H9 (cell line): Measurements from ENCODE around the gene SRL. TPM values are rescaled to one million over a fixed set of nuclear protein-coding genes. Genes with fewer than 3 reads are reported as not detected.

ENCODE experiments used
- DNase-seq: peaks from one replicate; pipeline ENCODE4 v3.0.0-alpha.2; 2017
- H2AFZ ChIP-seq: one replicate; pipeline ENCODE4 v1.6.1; 2013; ENCODE audit warnings: mild to moderate bottlenecking, low read length, control low read depth, moderate library complexity
- H2AK5ac ChIP-seq: 2 replicates; pipeline ENCODE4 v1.6.1; 2013; ENCODE audit warnings: low read length, control low read depth, mixed read lengths; ENCODE audit not compliant: insufficient read length
- H2BK120ac ChIP-seq: one replicate; pipeline ENCODE4 v1.6.1; 2013; ENCODE audit warnings: low read depth, mild to moderate bottlenecking, low read length, control low read depth, inconsistent platforms; ENCODE audit not compliant: poor library complexity, severe bottlenecking
- H2BK12ac ChIP-seq: 2 replicates; pipeline ENCODE4 v1.6.1; 2013; ENCODE audit warnings: low read length, control low read depth, mixed read lengths, low read depth; ENCODE audit not compliant: insufficient read length
- H2BK15ac ChIP-seq: 2 replicates; pipeline ENCODE4 v1.6.1; 2013; ENCODE audit warnings: low read depth, low read length, control low read depth
- H2BK20ac ChIP-seq: one replicate; pipeline ENCODE4 v1.6.1; 2013; ENCODE audit warnings: low read depth, mild to moderate bottlenecking, low read length, control low read depth, inconsistent platforms; ENCODE audit not compliant: poor library complexity, severe bottlenecking
- H2BK5ac ChIP-seq: 2 replicates; pipeline ENCODE4 v1.6.1; 2013; ENCODE audit warnings: low read length, control low read depth, mixed read lengths; ENCODE audit not compliant: insufficient read length
- H3K14ac ChIP-seq: 2 replicates; pipeline ENCODE4 v1.6.1; 2013; ENCODE audit warnings: low read length, control low read depth; ENCODE audit not compliant: insufficient read depth
- H3K18ac ChIP-seq: 2 replicates; pipeline ENCODE4 v1.6.1; 2013; ENCODE audit warnings: low read depth, mild to moderate bottlenecking, mixed read lengths, low read length, control low read depth; ENCODE audit not compliant: insufficient read length
- H3K23ac ChIP-seq: 2 replicates; pipeline ENCODE4 v1.6.1; 2013; ENCODE audit warnings: low read length, control low read depth, mixed read lengths, low read depth; ENCODE audit not compliant: insufficient read length
- H3K23me2 ChIP-seq: 2 replicates; pipeline ENCODE4 v1.6.1; 2013; ENCODE audit warnings: low read depth, mild to moderate bottlenecking, mixed read lengths, low read length, control low read depth; ENCODE audit not compliant: insufficient read length, poor library complexity, severe bottlenecking
- H3K27ac ChIP-seq: 2 replicates; pipeline ENCODE4 v1.5.1; 2013; ENCODE audit warnings: low read length, control low read depth, mixed read lengths, low read depth; ENCODE audit not compliant: insufficient read length
- H3K27me3 ChIP-seq: 2 replicates; pipeline ENCODE4 v1.6.1; 2013; ENCODE audit warnings: low read length, control low read depth, inconsistent platforms; ENCODE audit not compliant: insufficient read depth
- H3K4ac ChIP-seq: 2 replicates; pipeline ENCODE4 v1.6.1; 2013; ENCODE audit warnings: low read depth, mild to moderate bottlenecking, control low read depth, inconsistent platforms, low read length, moderate library complexity
- H3K4me1 ChIP-seq: 2 replicates; pipeline ENCODE4 v1.6.1; 2013; ENCODE audit warnings: low read length, control low read depth, inconsistent platforms; ENCODE audit not compliant: insufficient read depth
- H3K4me2 ChIP-seq: 2 replicates; pipeline ENCODE4 v1.6.1; 2013; ENCODE audit warnings: low read length, control low read depth, mixed read lengths; ENCODE audit not compliant: insufficient read length, insufficient read depth
- H3K56ac ChIP-seq: 2 replicates; pipeline ENCODE4 v1.6.1; 2013; ENCODE audit warnings: low read depth, mild to moderate bottlenecking, mixed read lengths, low read length, control low read depth; ENCODE audit not compliant: insufficient read length
- H3K79me1 ChIP-seq: 2 replicates; pipeline ENCODE4 v1.6.1; 2013; ENCODE audit warnings: low read depth, mild to moderate bottlenecking, moderate library complexity, low read length, control low read depth, inconsistent platforms; ENCODE audit not compliant: insufficient read depth, poor library complexity, severe bottlenecking
- H3K79me2 ChIP-seq: 2 replicates; pipeline ENCODE4 v1.6.1; 2013; ENCODE audit warnings: low read length, control low read depth, inconsistent platforms; ENCODE audit not compliant: insufficient read depth
- H3K9ac ChIP-seq: 2 replicates; pipeline ENCODE4 v1.6.1; 2013; ENCODE audit warnings: low read length, control low read depth, mixed read lengths; ENCODE audit not compliant: insufficient read length; ENCODE audit errors: extremely low read depth
- H3K9me3 ChIP-seq: one replicate; pipeline ENCODE4 v1.6.1; 2013; ENCODE audit warnings: low read depth, low read length, inconsistent platforms; ENCODE audit not compliant: control insufficient read depth
- H3T11ph ChIP-seq: one replicate; pipeline ENCODE4 v1.6.1; 2013; ENCODE audit warnings: mild to moderate bottlenecking, low read length, control low read depth, inconsistent platforms
- H4K20me1 ChIP-seq: one replicate; pipeline ENCODE4 v1.6.1; 2013; ENCODE audit not compliant: control insufficient read depth, insufficient read length, insufficient read depth
- H4K5ac ChIP-seq: 2 replicates; pipeline ENCODE4 v1.6.1; 2013; ENCODE audit warnings: low read depth, mild to moderate bottlenecking, mixed read lengths, low read length, control low read depth; ENCODE audit not compliant: insufficient read length
- H4K8ac ChIP-seq: replicated peaks from 2 replicates; pipeline ENCODE4 v1.6.1; 2013; ENCODE audit warnings: low read length, control low read depth, mixed read lengths, low read depth; ENCODE audit not compliant: insufficient read length
- H4K91ac ChIP-seq: 2 replicates; pipeline ENCODE4 v1.6.1; 2013; ENCODE audit warnings: low read depth, mild to moderate bottlenecking, moderate library complexity, mixed read lengths, low read length, control low read depth; ENCODE audit not compliant: insufficient read length
- H3K27ac Mint-ChIP-seq, 3 experiments: 2 replicates in 2 of 3; 3 replicates in 1 of 3; pipeline ENCODE4 v1.8.0; 2020 to 2021; ENCODE audit warnings: mixed read lengths in 3 of 3, mild to moderate bottlenecking in 1 of 3, moderate library complexity in 1 of 3
- H3K27me3 Mint-ChIP-seq: 2 replicates; pipeline ENCODE4 v1.8.0; 2021; ENCODE audit warnings: low read depth, mild to moderate bottlenecking, moderate library complexity, mixed read lengths
- H3K36me3 Mint-ChIP-seq, 3 experiments: 2 replicates in 2 of 3; 3 replicates in 1 of 3; pipeline ENCODE4 v1.8.0; 2020 to 2021; ENCODE audit warnings: low read depth in 3 of 3, mixed read lengths in 3 of 3; ENCODE audit not compliant: insufficient read depth in 1 of 3
- H3K4me1 Mint-ChIP-seq, 2 experiments: 2 replicates each; pipeline ENCODE4 v1.8.0; 2020; ENCODE audit warnings: mixed read lengths in 2 of 2
- H3K4me3 Mint-ChIP-seq, 2 experiments: 2 replicates in 1 of 2; 3 replicates in 1 of 2; pipeline ENCODE4 v1.8.0; 2020 to 2021; ENCODE audit warnings: mild to moderate bottlenecking in 2 of 2, mixed read lengths in 2 of 2, moderate library complexity in 1 of 2
- H3K9me3 Mint-ChIP-seq, 2 experiments: 2 replicates in 1 of 2; 3 replicates in 1 of 2; pipeline ENCODE4 v1.8.0; 2020; ENCODE audit warnings: mild to moderate bottlenecking in 2 of 2, mixed read lengths in 2 of 2, moderate library complexity in 1 of 2
- total RNA-seq: library from RNA; stranded (reverse); gene quantifications from 2 replicates; pipeline ENCODE4 v1.2.1, GENCODE V29; 2021
- TF ChIP-seq, protein P1 (sequence below): fragments of 200-600 bp; sonication (generic); conservative IDR thresholded peaks from 3 replicates; pipeline ENCODE4 v1.8.0; 2021; ENCODE audit warnings: antibody characterized with exemption, mild to moderate bottlenecking

Gene SRL
- total RNA-seq, 1 experiment from 2014 or later = not detected

DNA sequence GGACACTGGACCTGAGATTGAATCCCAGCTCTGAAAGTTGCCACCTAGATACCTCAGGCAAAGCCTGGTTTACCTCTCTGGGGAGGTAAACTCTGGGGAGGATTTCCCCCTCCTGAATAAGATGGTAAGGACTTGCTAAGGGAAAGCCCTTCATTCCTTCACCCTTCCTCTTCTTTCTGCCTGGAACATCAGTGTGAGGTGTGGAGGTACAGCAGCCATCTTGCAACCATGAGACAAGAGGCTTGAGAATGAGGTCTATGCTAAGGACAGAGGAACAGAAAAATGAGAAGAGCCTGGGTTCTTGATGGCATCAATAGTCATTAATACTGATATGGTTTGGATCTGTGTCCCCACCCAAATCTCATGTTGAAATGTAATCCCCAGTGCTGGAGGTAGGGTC, 101.9 kb downstream of the SRL start:
- H3K23me2 ChIP-seq = no peaks in the 10 kb centered on the region
- no peak overlapping the region for H2BK15ac ChIP-seq
- H3K4me1 ChIP-seq = no peaks in the 10 kb centered on the region; the same call in 1 of the 2 replicates
- no peak overlapping the region for H4K8ac ChIP-seq
- H4K20me1 ChIP-seq = no peaks in the 10 kb centered on the region
- H2AK5ac ChIP-seq = no peak overlapping the region
- H2BK12ac ChIP-seq = no peak overlapping the region
- no peaks in the 10 kb centered on the region for H3K79me2 ChIP-seq
- H4K91ac ChIP-seq = no peak overlapping the region
- H3K36me3 Mint-ChIP-seq = peaks cover 0 to 5% (median 5%) of the 10 kb centered on the region in 3 experiments; a peak in 2 of 7 replicates
- H3K27me3 Mint-ChIP-seq = peaks cover 52% of the 10 kb centered on the region
- no peak overlapping the region for H3K4me2 ChIP-seq
- no peak overlapping the region for H3K4me3 Mint-ChIP-seq
- H3K9me3 Mint-ChIP-seq = no peaks in the 10 kb centered on the region; a peak in 1 of 5 replicates
- no peak overlapping the region for H3K9ac ChIP-seq
- no peaks in the 10 kb centered on the region for H3K79me1 ChIP-seq
- H2BK120ac ChIP-seq = no peak overlapping the region
- peaks cover 9 to 15% of the 10 kb centered on the region in 2 experiments for H3K4me1 Mint-ChIP-seq
- no peak overlapping the region for H4K5ac ChIP-seq
- no peak overlapping the region for H3K18ac ChIP-seq
- H3K27ac ChIP-seq = no peak overlapping the region
- no peak overlapping the region for H2BK20ac ChIP-seq
- no peak overlapping the region for H3T11ph ChIP-seq
- H2BK5ac ChIP-seq = no peak overlapping the region
- H3K4ac ChIP-seq = no peak overlapping the region
- H3K27me3 ChIP-seq = peaks cover 3% of the 10 kb centered on the region; the same call in 1 of the 2 replicates
- DNase-seq = no peak
- no peak overlapping the region for H3K14ac ChIP-seq
- no peak overlapping the region for H3K23ac ChIP-seq
- TF ChIP-seq, protein P1, sequence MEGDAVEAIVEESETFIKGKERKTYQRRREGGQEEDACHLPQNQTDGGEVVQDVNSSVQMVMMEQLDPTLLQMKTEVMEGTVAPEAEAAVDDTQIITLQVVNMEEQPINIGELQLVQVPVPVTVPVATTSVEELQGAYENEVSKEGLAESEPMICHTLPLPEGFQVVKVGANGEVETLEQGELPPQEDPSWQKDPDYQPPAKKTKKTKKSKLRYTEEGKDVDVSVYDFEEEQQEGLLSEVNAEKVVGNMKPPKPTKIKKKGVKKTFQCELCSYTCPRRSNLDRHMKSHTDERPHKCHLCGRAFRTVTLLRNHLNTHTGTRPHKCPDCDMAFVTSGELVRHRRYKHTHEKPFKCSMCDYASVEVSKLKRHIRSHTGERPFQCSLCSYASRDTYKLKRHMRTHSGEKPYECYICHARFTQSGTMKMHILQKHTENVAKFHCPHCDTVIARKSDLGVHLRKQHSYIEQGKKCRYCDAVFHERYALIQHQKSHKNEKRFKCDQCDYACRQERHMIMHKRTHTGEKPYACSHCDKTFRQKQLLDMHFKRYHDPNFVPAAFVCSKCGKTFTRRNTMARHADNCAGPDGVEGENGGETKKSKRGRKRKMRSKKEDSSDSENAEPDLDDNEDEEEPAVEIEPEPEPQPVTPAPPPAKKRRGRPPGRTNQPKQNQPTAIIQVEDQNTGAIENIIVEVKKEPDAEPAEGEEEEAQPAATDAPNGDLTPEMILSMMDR = no peak
- no peak overlapping the region for H2AFZ ChIP-seq
- H3K9me3 ChIP-seq = no peaks in the 10 kb centered on the region
- no peak overlapping the region for H3K56ac ChIP-seq
- H3K27ac Mint-ChIP-seq = no peak overlapping the region

Other genes with a start within 250 kb of the SRL start
- gene ADCY9, start 125.6 kb downstream of the SRL start, total RNA-seq = 4.7 and 5.7 TPM in 2 replicates
- gene TFAP4, start 30.9 kb upstream of the SRL start, total RNA-seq = 50.5 and 51.9 TPM in 2 replicates
- 14.3 and 14.9 TPM in 2 replicates for gene GLIS2, start 74.0 kb upstream of the SRL start, total RNA-seq
- 80.4 and 81.8 TPM in 2 replicates for gene PAM16, start 109.2 kb upstream of the SRL start, total RNA-seq
- 10.8 and 11.0 TPM in 2 replicates for gene VASN, start 129.8 kb upstream of the SRL start, total RNA-seq
- gene CORO7, start 174.5 kb upstream of the SRL start, total RNA-seq = 33.8 and 38.4 TPM in 2 replicates
- 56.2 and 60.5 TPM in 2 replicates for gene DNAJA3, start 183.8 kb upstream of the SRL start, total RNA-seq
- gene NMRAL1, start 232.5 kb upstream of the SRL start, total RNA-seq = 74.1 and 78.9 TPM in 2 replicates
- gene HMOX2, start 234.3 kb upstream of the SRL start, total RNA-seq = 44.4 and 45.7 TPM in 2 replicates